Brain pericyte (primary cell): Measurements from ENCODE around the gene HMGN1.

ENCODE experiments used
- DNase-seq: peaks from one replicate; pipeline ENCODE4 v3.0.0-alpha.2; 2012; ENCODE audit warnings: low read depth, low spot score

Gene HMGN1

GRCh38 chr21:39300587-39300986 lies 48.3 kb downstream of the HMGN1 start:
- no peak for DNase-seq

DNA sequence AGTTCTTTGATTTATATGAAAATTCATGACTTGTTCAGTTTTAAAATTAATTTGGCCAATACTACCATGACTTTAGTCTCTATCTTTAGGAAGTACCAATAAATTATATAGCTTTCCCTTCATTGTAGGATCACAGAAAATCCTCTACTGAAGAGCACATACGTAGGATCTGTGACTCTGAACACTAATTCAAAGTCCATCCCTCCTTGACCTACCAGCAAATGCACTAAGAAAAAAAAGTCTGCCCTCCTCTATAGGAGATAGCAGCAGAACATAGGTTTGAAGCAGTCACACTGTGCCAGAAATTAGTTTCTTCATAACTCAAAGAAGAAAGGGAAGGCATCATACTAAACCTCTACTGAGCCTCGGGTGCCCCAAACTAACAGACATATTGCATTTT lies 52.0 kb downstream of the HMGN1 start:
- DNase-seq = no peak
